RWPE2 (cell line): ENCODE results near the gene CFAP410.

Experiments used
- ATAC-seq: fragments of 200-7000 bp; cut with Tn5 transposase; 3 replicates; pipeline ENCODE4 v1.9.1; 2021; ENCODE audit warnings: low read depth
- DNase-seq: peaks from one replicate; pipeline ENCODE4 v3.0.0-alpha.2; 2020; ENCODE audit warnings: low spot score
- H3K27ac ChIP-seq: fragments of 450-650 bp; 2 replicates; pipeline ENCODE4 v1.5.1; 2017; ENCODE audit warnings: mild to moderate bottlenecking; ENCODE audit not compliant: poor library complexity, severe bottlenecking
- H3K27me3 ChIP-seq: fragments of 250-450 bp; sonication (Bioruptor Pico); 2 replicates; pipeline ENCODE4 v1.5.1; 2021; ENCODE audit warnings: mild to moderate bottlenecking, moderate library complexity; ENCODE audit not compliant: insufficient read depth, poor library complexity, severe bottlenecking
- H3K36me3 ChIP-seq: fragments of 250-450 bp; sonication (Bioruptor Pico); 2 replicates; pipeline ENCODE4 v1.5.1; 2020; ENCODE audit warnings: low read depth, mild to moderate bottlenecking, moderate library complexity
- H3K4me1 ChIP-seq: fragments of 250-450 bp; sonication (Bioruptor Pico); 2 replicates; pipeline ENCODE4 v1.5.1; 2021; ENCODE audit warnings: mild to moderate bottlenecking, moderate library complexity; ENCODE audit not compliant: insufficient read depth, poor library complexity, severe bottlenecking
- H3K4me3 ChIP-seq: fragments of 250-450 bp; sonication (Bioruptor Pico); 2 replicates; pipeline ENCODE4 v1.5.1; 2021; ENCODE audit warnings: mild to moderate bottlenecking, moderate library complexity; ENCODE audit not compliant: severe bottlenecking
- H3K9me3 ChIP-seq: fragments of 250-450 bp; sonication (Bioruptor Pico); 2 replicates; pipeline ENCODE4 v1.5.1; 2021; ENCODE audit warnings: mild to moderate bottlenecking, moderate library complexity; ENCODE audit not compliant: severe bottlenecking
- TF ChIP-seq, protein P1 (sequence below): fragments of 450-650 bp; IDR thresholded peaks from one replicate; pipeline ENCODE4 v1.5.1; 2017; ENCODE audit warnings: mild to moderate bottlenecking, moderate library complexity; ENCODE audit not compliant: poor library complexity, severe bottlenecking

Gene CFAP410

DNA sequence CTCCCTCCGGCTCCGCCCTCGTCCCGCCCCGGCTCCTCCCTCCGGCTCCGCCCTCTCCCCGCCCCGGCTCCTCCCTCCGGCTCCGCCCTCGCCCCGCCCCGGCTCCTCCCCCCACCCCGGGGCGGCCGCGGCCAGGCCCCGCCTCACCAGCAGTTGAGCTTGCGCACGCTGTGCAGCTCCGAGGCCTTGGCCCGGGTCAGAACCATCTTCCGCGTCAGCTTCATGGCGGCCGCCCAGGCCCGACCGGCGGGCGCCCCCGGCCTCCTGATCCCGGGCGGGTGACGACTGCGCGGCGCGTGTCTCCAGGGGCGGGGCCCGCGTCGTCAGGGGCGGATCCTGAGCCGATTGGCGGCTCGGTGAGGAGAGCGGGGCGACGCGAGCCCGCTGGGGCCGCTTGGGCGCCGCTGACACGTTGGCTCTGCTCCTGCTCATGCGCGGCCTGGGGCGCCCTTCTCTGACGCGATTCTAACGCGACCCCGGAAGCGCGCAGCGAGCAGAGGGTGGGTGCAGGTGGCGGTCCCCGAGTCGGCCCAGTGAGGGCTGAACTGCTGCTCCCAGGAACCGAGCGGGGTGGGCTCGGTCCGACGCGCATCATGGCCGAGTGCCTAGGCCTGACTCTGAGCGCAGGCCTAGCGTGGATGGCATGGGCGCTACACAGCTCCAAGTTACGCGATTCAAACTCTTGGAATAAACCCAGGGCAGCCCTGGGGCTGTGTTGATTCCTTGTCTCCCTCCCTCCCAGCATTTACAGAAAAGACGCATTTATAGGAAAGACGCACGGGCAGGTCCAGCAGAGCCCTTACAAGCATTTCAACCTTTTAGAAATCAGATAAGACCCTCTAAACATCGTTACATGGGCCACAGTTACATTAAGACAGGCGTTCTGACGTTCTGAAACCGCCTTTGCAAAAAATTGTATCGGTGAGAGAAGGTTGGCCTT lies at the start of gene CFAP410:
Gene CFAP410, minus strand, starts transcription at position 420 of the 940 bp plus-strand sequence. Its CDS starts 196 bp downstream, at position 224.
- H3K9me3 ChIP-seq = no peaks in the 10 kb centered on the region

DNA sequence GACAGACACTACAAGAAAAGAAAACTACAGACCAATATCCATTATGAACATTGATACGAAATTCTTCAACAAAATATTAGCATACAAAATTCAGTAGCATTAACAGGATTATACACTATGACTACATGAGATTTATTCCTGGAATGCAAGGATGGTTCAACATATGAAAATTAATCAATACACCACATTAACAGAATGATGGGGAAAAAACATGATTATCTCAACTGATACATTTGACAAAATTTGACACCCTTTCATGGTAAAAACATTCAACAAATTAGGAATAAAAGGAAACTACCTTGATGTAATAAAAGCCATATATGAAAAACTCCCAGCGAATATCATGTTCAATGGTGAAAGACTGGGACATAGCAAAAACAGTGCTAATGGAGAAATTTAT lies 45.8 kb upstream of the CFAP410 start:
- peaks cover 4% of the 10 kb centered on the region for H3K9me3 ChIP-seq
- no peaks in the 10 kb centered on the region for H3K4me1 ChIP-seq
- H3K36me3 ChIP-seq = no peaks in the 10 kb centered on the region
- TF ChIP-seq, protein P1, sequence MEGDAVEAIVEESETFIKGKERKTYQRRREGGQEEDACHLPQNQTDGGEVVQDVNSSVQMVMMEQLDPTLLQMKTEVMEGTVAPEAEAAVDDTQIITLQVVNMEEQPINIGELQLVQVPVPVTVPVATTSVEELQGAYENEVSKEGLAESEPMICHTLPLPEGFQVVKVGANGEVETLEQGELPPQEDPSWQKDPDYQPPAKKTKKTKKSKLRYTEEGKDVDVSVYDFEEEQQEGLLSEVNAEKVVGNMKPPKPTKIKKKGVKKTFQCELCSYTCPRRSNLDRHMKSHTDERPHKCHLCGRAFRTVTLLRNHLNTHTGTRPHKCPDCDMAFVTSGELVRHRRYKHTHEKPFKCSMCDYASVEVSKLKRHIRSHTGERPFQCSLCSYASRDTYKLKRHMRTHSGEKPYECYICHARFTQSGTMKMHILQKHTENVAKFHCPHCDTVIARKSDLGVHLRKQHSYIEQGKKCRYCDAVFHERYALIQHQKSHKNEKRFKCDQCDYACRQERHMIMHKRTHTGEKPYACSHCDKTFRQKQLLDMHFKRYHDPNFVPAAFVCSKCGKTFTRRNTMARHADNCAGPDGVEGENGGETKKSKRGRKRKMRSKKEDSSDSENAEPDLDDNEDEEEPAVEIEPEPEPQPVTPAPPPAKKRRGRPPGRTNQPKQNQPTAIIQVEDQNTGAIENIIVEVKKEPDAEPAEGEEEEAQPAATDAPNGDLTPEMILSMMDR = no peak
- H3K27me3 ChIP-seq = peaks cover 4% of the 10 kb centered on the region
- H3K4me3 ChIP-seq = no peak overlapping the region
- H3K27ac ChIP-seq = no peak overlapping the region
- no peak for ATAC-seq
- DNase-seq = no peak

More for the DNA sequence above, at the start of gene CFAP410:
- ATAC-seq = peak; percentile 88
- H3K36me3 ChIP-seq = no peaks in the 10 kb centered on the region
- no peaks in the 10 kb centered on the region for H3K27me3 ChIP-seq
- peak within 1 kb of the TSS; percentile 59 for H3K4me3 ChIP-seq
- TF ChIP-seq, protein P1 = no peak
- H3K4me1 ChIP-seq = no peaks in the 10 kb centered on the region
- peak; percentile 90 for DNase-seq
- peak within 1 kb of the TSS; percentile 81 for H3K27ac ChIP-seq

DNA sequence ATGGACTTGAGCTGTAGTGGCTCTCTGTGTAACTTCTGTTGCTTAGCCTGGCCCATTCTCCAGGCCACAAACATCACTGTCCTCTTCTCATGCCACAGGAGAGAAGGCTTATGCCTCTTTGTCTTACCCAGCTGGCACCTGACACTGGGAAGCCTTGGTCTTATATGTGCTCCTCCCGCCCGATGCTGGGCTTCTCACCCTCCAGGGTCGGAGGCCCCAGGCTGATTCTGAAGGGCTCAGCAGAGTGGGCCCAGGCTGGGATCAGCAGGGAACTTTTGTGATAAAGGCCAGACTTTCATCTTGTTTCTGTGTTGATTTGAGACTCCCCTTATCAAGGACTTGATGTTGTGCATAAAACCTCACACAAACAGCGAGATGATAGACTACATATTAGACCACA lies 44.0 kb upstream of the CFAP410 start:
- Histone ChIP-seq H3K27ac (no peak overlapping the region), H3K27me3 (peaks cover 9% of the 10 kb centered on the region)
- TF ChIP-seq, protein P1 = no peak

DNA sequence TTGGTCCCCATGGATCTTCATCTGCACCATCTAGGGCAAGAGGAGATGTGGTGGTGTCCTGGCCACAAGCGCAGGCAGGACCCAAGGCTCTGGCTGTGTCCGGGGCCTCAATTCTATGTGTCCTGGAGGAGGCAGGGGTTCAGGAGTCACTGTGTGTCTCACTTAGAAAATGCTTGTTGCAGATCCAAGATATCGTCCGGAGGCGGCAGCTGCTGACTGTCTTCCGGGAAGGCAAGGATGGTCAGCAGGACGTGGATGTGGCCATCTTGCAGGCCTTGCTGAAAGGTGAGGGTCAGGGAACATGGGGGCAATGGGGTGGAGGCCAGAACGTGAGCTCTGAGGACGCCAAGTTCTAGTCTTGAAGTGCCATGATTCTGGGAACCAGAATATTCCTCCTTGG lies 43.3 kb upstream of the CFAP410 start:
- Histone ChIP-seq H3K36me3 (no peaks in the 10 kb centered on the region), H3K27me3 (peaks cover 13% of the 10 kb centered on the region), H3K9me3 (peaks cover 4% of the 10 kb centered on the region), H3K27ac (no peak overlapping the region), H3K4me1 (no peaks in the 10 kb centered on the region), H3K4me3 (no peak overlapping the region)
- ATAC-seq = no peak
- TF ChIP-seq, protein P1 = no peak
- DNase-seq = no peak

More for the DNA sequence above, 44.0 kb upstream of the CFAP410 start:
- H3K9me3 ChIP-seq = peaks cover 4% of the 10 kb centered on the region
- H3K4me1 ChIP-seq = no peaks in the 10 kb centered on the region
- H3K4me3 ChIP-seq = no peak overlapping the region
- H3K36me3 ChIP-seq = no peaks in the 10 kb centered on the region
- DNase-seq = no peak
- no peak for ATAC-seq

DNA sequence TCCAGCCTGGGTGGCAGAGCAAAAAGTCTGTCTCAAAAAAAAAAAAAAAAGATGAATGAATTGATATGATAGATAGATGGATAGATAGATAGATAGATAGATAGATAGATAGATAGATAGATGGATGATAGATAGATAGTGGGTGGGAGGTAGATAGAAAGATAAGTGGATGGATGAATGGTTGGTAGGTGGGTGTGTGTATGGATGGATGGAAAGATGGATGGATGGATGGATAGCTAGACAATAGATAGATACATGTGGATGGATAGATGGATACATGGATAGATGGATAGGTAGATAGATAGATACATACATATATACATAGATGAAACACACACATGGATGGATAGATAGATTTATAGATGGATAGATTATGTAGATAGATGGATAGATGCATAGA lies 42.7 kb upstream of the CFAP410 start:
- TF ChIP-seq, protein P1 = no peak
- Histone ChIP-seq H3K27ac (no peak overlapping the region), H3K4me1 (no peaks in the 10 kb centered on the region), H3K4me3 (no peak overlapping the region), H3K9me3 (peaks cover 4% of the 10 kb centered on the region), H3K36me3 (no peaks in the 10 kb centered on the region), H3K27me3 (peaks cover 17% of the 10 kb centered on the region)
- no peak for ATAC-seq
- no peak for DNase-seq
